ENCODE results near the gene SOD2.
"Not testable (repeated sequence)": the region's sequence is repeated elsewhere in the genome, so short reads cannot be mapped to it uniquely, and the experiment has no call there.

The SOD2 gene

GRCh38 chr6:159715605-159716004 is 22.6 kb upstream of the SOD2 start:
- DNase-seq = no peak

GRCh38 chr6:159715166-159715565 is 22.1 kb upstream of the SOD2 start:
- DNase-seq = peak; percentile 53

GRCh38 chr6:159714404-159714803 is 21.4 kb upstream of the SOD2 start:
- DNase-seq = no peak

- DNase-seq = no peak
These were observed 20.9 kb upstream of the SOD2 start for GRCh38 chr6:159713984-159714383.

- not testable (repeated sequence) for DNase-seq
These were observed 19.3 kb upstream of the SOD2 start for GRCh38 chr6:159712389-159712788.

GRCh38 chr6:159710603-159711002 is 17.6 kb upstream of the SOD2 start:
- DNase-seq = not testable (repeated sequence)

GRCh38 chr6:159701413-159701999 is 8.5 kb upstream of the SOD2 start:
- peak; percentile 97 for DNase-seq

GRCh38 chr6:159700970-159701369 is 7.9 kb upstream of the SOD2 start:
- DNase-seq = no peak

- DNase-seq = peak; percentile 44
These were observed 2.9 kb upstream of the SOD2 start for GRCh38 chr6:159695984-159696383.

GRCh38 chr6:159693894-159694545 is 979 bp upstream of the SOD2 start:
- DNase-seq = peak; percentile 95

- DNase-seq = no peak
These were observed 526 bp downstream of the SOD2 start for GRCh38 chr6:159692303-159693127.

- peak; percentile 61 for DNase-seq
These were observed 1.1 kb downstream of the SOD2 start for GRCh38 chr6:159691963-159692287.

GRCh38 chr6:159691133-159691962 is 1.7 kb downstream of the SOD2 start:
- peak; percentile 93 for DNase-seq

- peak; percentile 46 for DNase-seq
These were observed 2.9 kb downstream of the SOD2 start for GRCh38 chr6:159690135-159690534.

GRCh38 chr6:159689001-159689400 is 4.0 kb downstream of the SOD2 start:
- peak; percentile 72 for DNase-seq

GRCh38 chr6:159688266-159688905 is 4.7 kb downstream of the SOD2 start:
- DNase-seq = peak; percentile 50

- DNase-seq = peak; percentile 41
These were observed 5.7 kb downstream of the SOD2 start for GRCh38 chr6:159687341-159687740.

- peak; percentile 33 for DNase-seq
These were observed 6.3 kb downstream of the SOD2 start for GRCh38 chr6:159686703-159687102.

GRCh38 chr6:159686040-159686439 is 7.0 kb downstream of the SOD2 start:
- peak; percentile 31 for DNase-seq

GRCh38 chr6:159684013-159684304 is 9.1 kb downstream of the SOD2 start:
- no peak for DNase-seq

- DNase-seq = peak; percentile 29
These were observed 10.2 kb downstream of the SOD2 start for GRCh38 chr6:159682810-159683209.

GRCh38 chr6:159682295-159682694 is 10.7 kb downstream of the SOD2 start:
- peak; percentile 49 for DNase-seq

Data from suppressor macrophage treated with lipopolysaccharide for 4 hours (primary cell).